GM13976 (cell line): Measurements from ENCODE around the gene NNMT.

ENCODE experiments used
- DNase-seq: peaks from one replicate; pipeline ENCODE4 v3.0.0; 2012; ENCODE audit warnings: low spot score
- in situ Hi-C: fragments of 300-500 bp; cut with MboI; formaldehyde crosslinking; loops from one replicate; pipeline ENCODE4 v1.12.0; 2022; ENCODE audit warnings: low sequenced_read_pairs, mixed read lengths, inconsistent platforms; ENCODE audit not compliant: unreplicated experiment
- TF ChIP-seq, protein P1 (sequence below): IDR thresholded peaks from 2 replicates; pipeline ENCODE4 v1.5.1; 2012; ENCODE audit warnings: borderline replicate concordance, mild to moderate bottlenecking; ENCODE audit not compliant: insufficient read depth; ENCODE audit errors: extremely low read depth, missing control alignments, control extremely low read depth

Gene NNMT

DNA sequence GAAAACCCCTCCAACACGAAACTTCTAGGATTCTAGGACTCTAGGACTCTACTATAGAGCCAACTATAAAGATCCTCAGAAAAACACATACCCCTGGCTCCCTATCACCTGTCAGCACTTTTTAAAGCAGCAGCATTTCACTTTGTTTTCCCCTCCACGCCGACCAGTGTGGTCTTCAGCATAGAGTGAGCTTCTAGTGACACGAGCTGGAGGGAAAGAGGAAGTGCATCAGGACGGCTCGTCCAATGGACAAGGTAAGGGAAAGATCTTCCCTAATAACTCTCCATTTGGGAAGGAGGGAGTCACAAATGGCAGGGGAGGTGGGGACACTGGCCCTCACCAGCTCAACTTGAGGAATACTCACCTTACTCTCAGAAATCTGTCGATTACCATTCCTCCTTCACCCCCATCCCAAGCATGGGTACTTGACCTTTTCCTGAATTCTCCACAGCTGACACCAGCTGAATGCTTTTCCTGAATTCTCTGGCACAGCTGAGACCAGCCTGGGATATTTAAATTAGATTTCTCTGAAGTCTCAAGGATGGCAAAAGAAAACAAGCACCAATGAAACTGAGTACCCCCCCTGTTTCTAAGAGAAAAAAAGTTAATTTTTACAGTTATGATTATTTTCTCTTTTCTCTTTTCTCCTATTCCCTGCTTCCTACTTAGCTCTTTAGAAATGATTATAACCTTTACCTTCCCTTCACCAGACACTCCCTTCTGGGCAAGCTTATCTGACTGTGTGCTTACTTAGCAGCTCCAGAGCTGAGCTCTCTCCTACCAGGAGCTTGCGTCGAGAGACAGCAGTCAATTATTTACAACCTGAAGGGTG is 33.3 kb upstream of the NNMT start:
- in situ Hi-C loops, result loop anchor here (10.0 kb wide), 1 partner anchor 268 kb away; no protein-coding TSS in a partner anchor
- DNase-seq, result no peak
- TF ChIP-seq, protein P1, sequence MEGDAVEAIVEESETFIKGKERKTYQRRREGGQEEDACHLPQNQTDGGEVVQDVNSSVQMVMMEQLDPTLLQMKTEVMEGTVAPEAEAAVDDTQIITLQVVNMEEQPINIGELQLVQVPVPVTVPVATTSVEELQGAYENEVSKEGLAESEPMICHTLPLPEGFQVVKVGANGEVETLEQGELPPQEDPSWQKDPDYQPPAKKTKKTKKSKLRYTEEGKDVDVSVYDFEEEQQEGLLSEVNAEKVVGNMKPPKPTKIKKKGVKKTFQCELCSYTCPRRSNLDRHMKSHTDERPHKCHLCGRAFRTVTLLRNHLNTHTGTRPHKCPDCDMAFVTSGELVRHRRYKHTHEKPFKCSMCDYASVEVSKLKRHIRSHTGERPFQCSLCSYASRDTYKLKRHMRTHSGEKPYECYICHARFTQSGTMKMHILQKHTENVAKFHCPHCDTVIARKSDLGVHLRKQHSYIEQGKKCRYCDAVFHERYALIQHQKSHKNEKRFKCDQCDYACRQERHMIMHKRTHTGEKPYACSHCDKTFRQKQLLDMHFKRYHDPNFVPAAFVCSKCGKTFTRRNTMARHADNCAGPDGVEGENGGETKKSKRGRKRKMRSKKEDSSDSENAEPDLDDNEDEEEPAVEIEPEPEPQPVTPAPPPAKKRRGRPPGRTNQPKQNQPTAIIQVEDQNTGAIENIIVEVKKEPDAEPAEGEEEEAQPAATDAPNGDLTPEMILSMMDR, result no peak

DNA sequence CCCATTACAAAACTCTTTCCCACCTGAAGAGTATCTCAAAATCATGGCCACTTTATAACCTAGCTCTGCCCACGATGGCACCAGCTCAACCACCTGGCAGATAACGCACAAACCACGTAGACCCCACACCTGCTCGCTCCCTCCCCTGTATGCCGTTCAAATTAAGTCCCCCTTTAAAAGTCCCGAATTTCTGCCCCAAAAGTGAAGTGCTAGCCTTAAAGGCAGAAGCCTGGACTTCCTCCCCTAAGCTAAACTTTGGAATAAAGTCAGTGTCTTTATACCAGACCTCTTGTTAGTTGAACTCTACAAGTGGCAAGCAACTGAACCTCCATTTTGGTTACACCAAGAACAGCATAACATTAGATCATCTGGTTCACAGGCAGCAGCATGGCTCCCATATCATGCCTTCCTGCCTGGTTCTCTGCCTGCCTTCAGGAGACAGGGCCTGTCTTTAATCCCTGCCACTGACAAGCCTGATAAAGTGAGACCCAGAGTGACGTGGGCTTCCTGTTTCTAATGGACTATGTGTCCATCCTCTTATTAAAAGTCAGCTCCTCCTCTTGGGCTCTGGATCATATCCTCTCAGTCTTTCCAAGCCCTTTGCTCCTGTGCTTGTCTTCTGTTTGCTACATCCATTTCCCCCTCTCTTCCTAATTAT is 32.6 kb upstream of the NNMT start:
- in situ Hi-C loops, result loop anchor here (10.0 kb wide), 1 partner anchor 269 kb away; no protein-coding TSS in a partner anchor
- TF ChIP-seq, protein P1, result no peak
- DNase-seq, result no peak

DNA sequence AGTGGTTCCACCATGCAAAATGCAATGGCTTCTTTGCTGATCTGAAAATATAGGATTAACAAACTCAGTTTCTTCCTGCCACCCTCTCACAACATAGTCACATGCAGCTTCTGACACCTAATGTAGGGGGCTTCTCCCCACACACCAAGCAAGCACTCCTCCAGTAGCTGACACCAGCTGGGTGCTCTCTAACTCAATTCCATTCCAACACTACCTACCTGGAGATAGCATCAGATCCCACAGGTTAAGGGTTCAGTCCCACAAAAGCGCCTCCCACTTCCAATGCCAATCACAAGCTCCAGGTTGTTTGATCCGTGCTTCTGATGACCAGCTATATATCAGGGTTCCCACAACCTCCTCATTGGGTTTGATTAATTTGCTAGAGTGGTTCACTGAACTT is 31.8 kb upstream of the NNMT start:
- in situ Hi-C loops, result loop anchor here (10.0 kb wide), 1 partner anchor 270 kb away; no protein-coding TSS in a partner anchor
- DNase-seq, result no peak
- TF ChIP-seq, protein P1, result no peak

DNA sequence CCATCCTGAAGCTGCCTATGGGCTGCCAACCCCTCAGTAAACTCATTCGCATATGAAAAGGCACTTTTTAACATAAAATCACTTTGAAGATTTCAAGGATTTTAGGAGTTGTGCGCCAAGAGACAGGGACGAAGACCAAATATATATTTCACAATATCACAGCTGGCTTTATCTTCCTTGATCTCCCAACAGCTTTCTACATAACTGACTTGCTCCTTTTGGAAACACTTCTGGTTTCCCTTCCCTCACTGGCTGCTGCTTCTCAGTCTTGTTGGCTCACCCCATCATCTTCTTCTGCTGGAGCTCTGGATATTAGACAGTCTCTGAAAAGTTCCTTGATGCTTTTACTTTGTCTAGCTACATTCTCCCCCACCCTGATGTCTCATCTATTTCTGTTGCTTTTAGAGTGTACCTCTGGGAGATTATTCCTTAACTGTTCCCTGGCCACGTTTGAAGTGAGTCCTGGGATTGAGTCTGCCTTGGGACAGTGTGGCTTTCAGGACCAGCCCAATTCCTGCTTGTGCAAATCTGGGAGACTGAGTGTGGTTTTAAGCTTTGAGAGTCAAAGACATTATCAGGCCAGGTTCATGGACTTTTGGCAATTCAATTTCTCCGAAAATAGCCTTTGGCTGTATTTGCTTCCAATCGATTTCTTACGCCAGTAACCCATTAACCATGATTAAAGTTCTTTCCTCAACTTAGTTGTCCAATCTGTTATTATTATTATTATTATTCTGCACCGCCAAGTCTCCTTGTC is 30.9 kb upstream of the NNMT start:
- DNase-seq, result no peak
- TF ChIP-seq, protein P1, result no peak
- in situ Hi-C loops, result loop anchor here (10.0 kb wide), 1 partner anchor 270 kb away; no protein-coding TSS in a partner anchor

DNA sequence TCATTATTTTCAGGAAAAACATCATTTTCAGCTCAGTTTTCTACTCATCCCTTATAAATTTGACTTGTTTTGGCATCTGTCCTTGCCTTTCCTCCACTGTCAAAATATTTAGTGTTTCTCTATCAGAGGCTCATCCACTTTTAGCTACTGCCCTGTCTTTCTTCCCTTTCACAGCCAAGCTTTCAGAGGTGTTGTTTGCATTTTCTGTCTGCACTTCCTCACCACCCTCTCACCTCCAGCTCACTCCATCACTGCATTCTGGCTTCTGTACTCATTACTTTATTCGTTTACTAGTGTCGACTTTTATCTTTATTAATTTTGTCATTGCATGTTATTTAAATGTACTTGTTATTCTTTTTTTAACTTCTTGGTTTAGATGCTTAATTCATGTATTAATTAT is 26.7 kb upstream of the NNMT start:
- DNase-seq, result no peak
- TF ChIP-seq, protein P1, result no peak
- in situ Hi-C loops, result loop anchor here (10.0 kb wide), 1 partner anchor 275 kb away; no protein-coding TSS in a partner anchor

DNA sequence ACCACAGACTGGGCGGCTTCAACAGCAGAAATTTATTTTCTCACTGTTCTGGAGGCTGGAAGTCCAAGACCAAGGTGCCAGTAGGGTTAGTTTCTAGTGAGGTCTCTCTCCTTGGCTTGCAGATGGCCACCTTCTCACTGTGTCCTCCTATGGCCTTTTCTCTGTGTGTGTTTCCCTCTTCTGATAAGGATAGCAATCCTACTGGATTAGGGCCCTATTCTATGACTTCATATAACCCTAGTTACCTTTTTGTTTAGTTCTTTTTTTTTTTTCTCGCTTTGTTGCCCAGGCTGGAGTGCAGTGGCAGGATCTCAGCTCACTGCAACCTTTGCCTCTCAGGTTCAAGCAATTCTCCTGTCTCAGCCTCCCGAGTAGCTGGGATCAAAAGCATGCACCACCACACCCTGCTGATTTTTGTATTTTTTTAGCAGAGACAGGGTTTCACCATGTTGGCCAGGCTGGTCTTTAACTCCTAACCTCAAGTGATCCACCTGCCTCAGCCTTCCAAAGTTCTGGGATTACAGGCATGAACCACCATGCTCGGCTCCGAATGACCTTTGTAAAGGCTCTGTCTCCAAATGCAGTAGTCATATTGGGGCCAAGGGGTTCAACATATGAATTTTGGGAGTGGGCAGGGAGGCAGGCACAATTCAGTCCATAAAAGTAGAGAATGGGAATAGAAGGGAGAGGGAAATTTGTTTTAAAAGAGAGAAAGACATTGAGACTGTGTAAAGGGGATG is 25.5 kb upstream of the NNMT start:
- no peak for DNase-seq
- TF ChIP-seq, protein P1, result no peak
- in situ Hi-C loops, result no loop called here
